Heart right ventricle (tissue), 16 donors: ENCODE results near the gene VRTN. TPM values are rescaled to one million over a fixed set of nuclear protein-coding genes. Genes with fewer than 3 reads are reported as not detected.

Experiments
- ATAC-seq, 8 donors: fragments of 200-7000 bp; cut with Tn5 transposase; one replicate each; pipeline ENCODE4 v1.9.1; 2020; ENCODE audit warnings: mild to moderate bottlenecking in 8 of 8, moderate library complexity in 8 of 8, moderate number of reproducible peaks in 1 of 8
- DNase-seq, 2 donors: peaks; one replicate each; pipeline ENCODE4 v3.0.0-alpha.2; 2020
- H3K27ac ChIP-seq, 10 donors: fragments of 200-600 bp; sonication (generic) in 2 of 10; one replicate each; pipeline versions ENCODE4 v1.5.0 to v1.8.0; 2020 to 2022; ENCODE audit warnings: mild to moderate bottlenecking in 3 of 10
- H3K27me3 ChIP-seq, 7 donors: fragments of 200-600 bp; one replicate each; pipeline ENCODE4 v1.8.0; 2021 to 2022; ENCODE audit warnings: mild to moderate bottlenecking in 2 of 7
- H3K36me3 ChIP-seq, 9 donors: fragments of 200-600 bp; sonication (generic) in 1 of 9; one replicate each; pipeline versions ENCODE4 v1.5.0 to v1.8.0; 2020 to 2022; ENCODE audit warnings: mild to moderate bottlenecking in 2 of 9
- H3K4me1 ChIP-seq, 9 donors: fragments of 200-600 bp; sonication (generic) in 1 of 9; one replicate each; pipeline versions ENCODE4 v1.5.0 to v1.8.0; 2020 to 2022; ENCODE audit warnings: mild to moderate bottlenecking in 4 of 9
- H3K4me3 ChIP-seq, 10 donors: fragments of 200-600 bp; sonication (generic) in 2 of 10; one replicate each; pipeline versions ENCODE4 v1.5.0 to v1.8.0; 2020 to 2022; ENCODE audit warnings: mild to moderate bottlenecking in 7 of 10, moderate library complexity in 2 of 10
- H3K9me3 ChIP-seq, 11 donors: fragments of 200-600 bp in 10 of 11; sonication (generic) in 2 of 11; one replicate each; pipeline versions ENCODE4 v1.5.0 to v1.8.0; 2013 to 2022; ENCODE audit warnings: mild to moderate bottlenecking in 2 of 11, control low read depth in 1 of 11, moderate library complexity in 1 of 11
- WGBS, 2 donors: extraction: QIAGEN DNeasy Blood & Tissue Kit; methylation state at CpG; one replicate each; pipeline ENCODE4 v1.1.7; 2013; ENCODE audit warnings: inconsistent platforms in 1 of 2; 5-methylcytosine and 5-hydroxymethylcytosine counted together
- intact Hi-C, 10 donors: fragments of 100-400 bp; cut with DNase I; formaldehyde crosslinking; loops; one replicate each; pipeline versions ENCODE4 v1.11.1 to v1.14.2; 2022
- polyA plus RNA-seq, 2 donors: library from polyadenylated mRNA; stranded (reverse); fragments of 200-250 nt; gene quantifications; one replicate each; pipeline ENCODE4 v1.2.3, GENCODE V29; 2013
- total RNA-seq, 10 donors: library from RNA; stranded (reverse); fragmentation: NEBNext Ultra II Directional in 3 of 10; extraction: Animal tissue kit (Norgen Biotek cat#: 25700) in 3 of 10; gene quantifications; one replicate each; pipeline versions ENCODE4 v1.2.1 to v1.2.4, GENCODE V29; 2021 to 2023
- TF ChIP-seq, protein P1 (sequence below), 9 donors: fragments of 200-600 bp; sonication (generic) in 2 of 9; IDR thresholded peaks; one replicate each; pipeline versions ENCODE4 v1.5.0 to v1.8.0; 2021 to 2022; ENCODE audit warnings: antibody characterized with exemption in 9 of 9, mild to moderate bottlenecking in 5 of 9, moderate library complexity in 1 of 9
- donor health status: Arrhythmogenic right ventricular cardiomyopathy.
- donor health status: ischemic (EF 13 %, LVEDD 7.1; RV severe dilation, severe dysfunction).
- donor health status: healthy with polysubstance abuse.
- donor health status: DM: no; HTN: yes; CAD: no.
- donor health status: DM: no; HTN: no; CAD: no.
- donor health status: ischemic (EF 25% LVEDD 6.9; RV normal size, moderate dysfunction).
- donor health status: ischemic (EF 25% LVEDD 5.7; RV mildly dilated, moderate dysfunction).
- donor health status: healthy.
- donor health status: DM: yes; HTN: yes; CAD: no.
- donor health status: Ischemic cardiomyopathy.
- donor health status: ischemic (EF 35%, LVEDD 5.7; RV mildly dilated, moderate dysfunction).
- donor health status: nonischemic (EF 11% LVEDD 7.7; RV severe dilation, severe dysfunction).
- donor health status: DM: yes; HTN: yes; CAD: no.
- donor health status: PGD.
- donor health status: ischemic (EF 29% LVEDD 5.4; RV normal size, mild dysfunction).
- donor health status: nonischemic (EF 23%, LVEDD 6.1; RV moderate dilation, normal function).

The VRTN gene
- total and polyA plus RNA-seq, 12 donors, result not detected

GRCh38 chr14:74347097-74347794 lies 1.0 kb upstream of the VRTN start:
- peaks cover 3 to 59% (median 27%) of the 10 kb centered on the region in 7 donors for H3K27me3 ChIP-seq
- no peaks in the 10 kb centered on the region for H3K4me1 ChIP-seq
- TF ChIP-seq, protein P1, sequence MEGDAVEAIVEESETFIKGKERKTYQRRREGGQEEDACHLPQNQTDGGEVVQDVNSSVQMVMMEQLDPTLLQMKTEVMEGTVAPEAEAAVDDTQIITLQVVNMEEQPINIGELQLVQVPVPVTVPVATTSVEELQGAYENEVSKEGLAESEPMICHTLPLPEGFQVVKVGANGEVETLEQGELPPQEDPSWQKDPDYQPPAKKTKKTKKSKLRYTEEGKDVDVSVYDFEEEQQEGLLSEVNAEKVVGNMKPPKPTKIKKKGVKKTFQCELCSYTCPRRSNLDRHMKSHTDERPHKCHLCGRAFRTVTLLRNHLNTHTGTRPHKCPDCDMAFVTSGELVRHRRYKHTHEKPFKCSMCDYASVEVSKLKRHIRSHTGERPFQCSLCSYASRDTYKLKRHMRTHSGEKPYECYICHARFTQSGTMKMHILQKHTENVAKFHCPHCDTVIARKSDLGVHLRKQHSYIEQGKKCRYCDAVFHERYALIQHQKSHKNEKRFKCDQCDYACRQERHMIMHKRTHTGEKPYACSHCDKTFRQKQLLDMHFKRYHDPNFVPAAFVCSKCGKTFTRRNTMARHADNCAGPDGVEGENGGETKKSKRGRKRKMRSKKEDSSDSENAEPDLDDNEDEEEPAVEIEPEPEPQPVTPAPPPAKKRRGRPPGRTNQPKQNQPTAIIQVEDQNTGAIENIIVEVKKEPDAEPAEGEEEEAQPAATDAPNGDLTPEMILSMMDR (IDR thresholded peaks at IDR 0.05), result no peak
- H3K27ac ChIP-seq, result no peak overlapping the region
- DNase-seq, result no peak
- H3K4me3 ChIP-seq, result no peak overlapping the region
- no peak for ATAC-seq
- intact Hi-C loops, result no loop called here
- H3K36me3 ChIP-seq, result no peaks in the 10 kb centered on the region
- no peaks in the 10 kb centered on the region for H3K9me3 ChIP-seq
- 66 to 67% methylated on average over 7 of the region's 7 CpGs for WGBS, 2 donors

DNA sequence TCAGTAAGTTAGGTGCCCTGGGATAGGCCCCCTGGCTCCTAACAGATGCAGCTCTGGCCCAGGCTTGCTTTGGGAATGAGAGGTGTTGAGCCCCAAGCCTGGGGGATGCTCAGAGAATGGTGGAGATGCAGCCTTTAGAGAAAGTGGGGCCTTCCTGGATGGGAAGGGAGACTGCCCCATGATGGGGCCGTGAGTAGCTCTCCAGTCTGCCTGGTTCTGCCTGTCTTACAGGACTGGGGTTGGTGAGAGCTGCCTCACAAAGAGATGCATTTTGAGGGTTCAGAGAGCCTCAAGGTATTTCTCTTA lies 523 bp upstream of the VRTN start:
- Histone ChIP-seq H3K4me1 (no peaks in the 10 kb centered on the region), H3K4me3 (no peak overlapping the region), H3K27ac (no peak overlapping the region), H3K27me3 (peaks cover 3 to 60% (median 32%) of the 10 kb centered on the region in 7 donors), H3K9me3 (no peaks in the 10 kb centered on the region), H3K36me3 (no peaks in the 10 kb centered on the region)
- TF ChIP-seq, protein P1 (IDR thresholded peaks at IDR 0.05), result no peak
- ATAC-seq (no peak), DNase-seq (no peak)
- intact Hi-C loops, result no loop called here
- 55 to 61% methylated on average over 1 of the region's 1 CpG for WGBS, 2 donors

DNA sequence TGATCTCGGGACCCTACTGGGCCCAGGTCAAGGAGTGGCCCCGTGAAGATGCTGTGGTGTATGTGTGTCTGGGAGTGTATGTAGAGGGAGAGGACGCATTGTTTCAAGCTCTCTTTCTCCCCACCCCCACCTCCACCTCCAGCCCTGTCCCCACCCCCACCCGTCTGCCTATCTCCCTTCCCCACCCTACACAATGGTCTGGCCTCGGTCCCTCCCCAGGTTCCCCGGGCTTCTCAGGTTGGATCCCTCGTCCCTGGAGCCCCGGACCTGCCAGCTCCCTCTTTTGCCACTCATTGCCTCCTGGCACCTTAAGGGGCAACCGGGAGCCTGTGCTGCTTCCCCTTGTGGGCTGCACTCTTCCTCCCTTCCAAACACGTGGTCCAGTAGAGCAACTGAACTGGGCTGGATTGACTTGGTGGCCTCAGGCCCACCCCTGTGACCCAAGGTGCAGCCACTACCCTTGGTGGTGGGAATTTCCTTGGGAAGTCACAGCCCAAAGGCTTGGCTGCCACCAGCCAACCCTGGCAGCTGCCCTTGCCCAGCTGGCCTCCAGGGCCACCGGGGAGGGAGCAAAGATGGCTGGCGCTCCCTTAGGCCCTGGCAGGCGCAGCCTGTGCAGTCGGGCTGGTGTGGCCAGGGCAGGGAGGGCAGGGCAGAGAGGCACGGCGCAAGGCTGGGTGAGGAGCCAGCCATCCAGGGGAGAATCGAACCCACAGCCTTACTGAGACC lies 628 bp downstream of the VRTN start:
- TF ChIP-seq, protein P1 (IDR thresholded peaks at IDR 0.05), result no peak
- WGBS, 2 donors, result 47 to 49% methylated on average over 16 to 17 of the region's 17 CpGs
- intact Hi-C loops, result no loop called here
- no peaks in the 10 kb centered on the region for H3K4me1 ChIP-seq
- ATAC-seq (no peak), DNase-seq (no peak)
- no peak overlapping the region for H3K4me3 ChIP-seq
- H3K27me3 ChIP-seq, result peaks cover 3 to 64% (median 30%) of the 10 kb centered on the region in 7 donors
- H3K36me3 ChIP-seq, result no peaks in the 10 kb centered on the region
- no peaks in the 10 kb centered on the region for H3K9me3 ChIP-seq
- H3K27ac ChIP-seq, result no peak overlapping the region

- no peaks in the 10 kb centered on the region for H3K36me3 ChIP-seq
- H3K9me3 ChIP-seq, result no peaks in the 10 kb centered on the region
- H3K27me3 ChIP-seq, result peaks cover 3 to 67% (median 30%) of the 10 kb centered on the region in 7 donors
- H3K4me3 ChIP-seq, result no peak overlapping the region
- no peak overlapping the region for H3K27ac ChIP-seq
- DNase-seq, result no peak
- no peaks in the 10 kb centered on the region for H3K4me1 ChIP-seq
- intact Hi-C loops, result no loop called here
- no peak for ATAC-seq
- TF ChIP-seq, protein P1 (IDR thresholded peaks at IDR 0.05), result no peak
- WGBS, 2 donors, result 54 to 57% methylated on average over 4 of the region's 4 CpGs
Observed at GRCh38 chr14:74349757-74350156, 1.5 kb downstream of the VRTN start.
